Endodermal cell (in vitro differentiated cells): ENCODE results near the gene OR5C1. TPM values are rescaled to one million over a fixed set of nuclear protein-coding genes. Genes with fewer than 3 reads are reported as not detected.
"Not testable (repeated sequence)": the region's sequence is repeated elsewhere in the genome, so short reads cannot be mapped to it uniquely, and the experiment has no call there.

Experiments
- DNase-seq: peaks from one replicate; pipeline ENCODE4 v3.0.0-alpha.2; 2017
- H3K27ac ChIP-seq: 2 replicates; pipeline ENCODE4 v1.5.1; 2013; ENCODE audit warnings: mild to moderate bottlenecking, low read depth, low read length, moderate library complexity
- H3K27me3 ChIP-seq: 2 replicates; pipeline ENCODE4 v1.6.1; 2013; ENCODE audit warnings: mild to moderate bottlenecking, low read length, moderate library complexity; ENCODE audit not compliant: insufficient read depth, control insufficient read depth, poor library complexity, severe bottlenecking
- H3K36me3 ChIP-seq: 2 replicates; pipeline ENCODE4 v1.7.0; 2013; ENCODE audit warnings: mild to moderate bottlenecking, low read length, moderate library complexity; ENCODE audit not compliant: control insufficient read depth, insufficient read depth
- H3K4me1 ChIP-seq: one replicate; pipeline ENCODE4 v1.7.0; 2013; ENCODE audit warnings: low read length; ENCODE audit not compliant: control insufficient read depth, insufficient read depth
- H3K4me3 ChIP-seq: 2 replicates; pipeline ENCODE4 v1.5.1; 2013; ENCODE audit warnings: mild to moderate bottlenecking, low read length, moderate library complexity
- H3K9ac ChIP-seq: 2 replicates; pipeline ENCODE4 v1.6.1; 2013; ENCODE audit warnings: mild to moderate bottlenecking, low read length, moderate library complexity; ENCODE audit not compliant: poor library complexity, severe bottlenecking; ENCODE audit errors: extremely low read depth
- H3K9me3 ChIP-seq: 2 replicates; pipeline ENCODE4 v1.6.1; 2013; ENCODE audit warnings: mild to moderate bottlenecking, low read length, moderate library complexity; ENCODE audit not compliant: control insufficient read depth
- H3K27ac Mint-ChIP-seq: 2 replicates; pipeline ENCODE4 v1.8.0; 2020; ENCODE audit warnings: mixed read lengths
- H3K27me3 Mint-ChIP-seq: 2 replicates; pipeline ENCODE4 v1.8.0; 2021; ENCODE audit warnings: mild to moderate bottlenecking, mixed read lengths; ENCODE audit not compliant: insufficient read depth
- H3K36me3 Mint-ChIP-seq: 2 replicates; pipeline ENCODE4 v1.8.0; 2020; ENCODE audit warnings: low read depth, mixed read lengths
- H3K4me1 Mint-ChIP-seq: 2 replicates; pipeline ENCODE4 v1.8.0; 2020; ENCODE audit warnings: mixed read lengths
- H3K4me3 Mint-ChIP-seq: 2 replicates; pipeline ENCODE4 v1.8.0; 2020; ENCODE audit warnings: mild to moderate bottlenecking, moderate library complexity, mixed read lengths
- H3K9me3 Mint-ChIP-seq: 2 replicates; pipeline ENCODE4 v1.8.0; 2020; ENCODE audit warnings: mild to moderate bottlenecking, mixed read lengths
- WGBS, 2 experiments: methylation state at CpG; one replicate each; pipeline versions ENCODE4 v1.1.5 to v1.1.7; 2013; ENCODE audit warnings: missing lambda C conversion rate in 2 of 2, mixed read lengths in 1 of 2; ENCODE audit not compliant: insufficient coverage in 1 of 2, insufficient read length in 1 of 2; 5-methylcytosine and 5-hydroxymethylcytosine counted together
- total RNA-seq, 2 donors: library from RNA; stranded (reverse); fragmentation: NEBNext Ultra II Directional in 1 of 2; extraction: Animal tissue kit (Norgen Biotek cat#: 25700) in 1 of 2; gene quantifications; 2 replicates in 1 of 2; 3 replicates in 1 of 2; pipeline ENCODE4 v1.2.1, GENCODE V29; 2021
- TF ChIP-seq, protein P1 (sequence below): fragments of 200-600 bp; sonication (generic); conservative IDR thresholded peaks from 2 replicates; pipeline ENCODE4 v1.5.0; 2021; ENCODE audit warnings: antibody characterized with exemption, mild to moderate bottlenecking

Gene OR5C1
- total RNA-seq, 2 donors from 2014 or later, result not detected

DNA sequence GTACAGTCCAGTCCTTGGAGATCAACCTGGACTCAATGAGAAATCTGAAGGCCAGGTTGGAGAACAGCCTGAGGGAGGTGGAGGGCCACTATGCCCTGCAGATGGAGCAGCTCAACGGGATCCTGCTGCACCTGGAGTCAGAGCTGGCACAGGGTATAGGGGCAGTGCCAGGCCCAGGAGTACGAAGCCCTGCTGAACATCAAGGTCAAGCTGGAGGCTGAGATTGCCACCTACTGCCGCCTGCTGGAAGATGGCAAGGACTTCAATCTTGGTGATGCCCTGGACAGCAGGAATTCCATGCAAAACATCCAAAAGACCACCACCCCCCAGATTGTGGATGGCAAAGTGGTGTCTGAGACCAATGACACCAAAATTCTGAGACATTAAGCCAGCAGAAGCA, 49.7 kb downstream of the OR5C1 start:
- not testable (repeated sequence) for H3K4me3 Mint-ChIP-seq, H3K27ac Mint-ChIP-seq, H3K36me3 Mint-ChIP-seq, H3K9ac ChIP-seq, H3K9me3 ChIP-seq, H3K27me3 Mint-ChIP-seq, H3K4me3 ChIP-seq, H3K27me3 ChIP-seq, H3K9me3 Mint-ChIP-seq, H3K27ac ChIP-seq, H3K4me1 ChIP-seq, H3K36me3 ChIP-seq, H3K4me1 Mint-ChIP-seq
- 79 to 100% methylated on average over 1 to 3 of the region's 3 CpGs for WGBS, 2 experiments
- TF ChIP-seq, protein P1, sequence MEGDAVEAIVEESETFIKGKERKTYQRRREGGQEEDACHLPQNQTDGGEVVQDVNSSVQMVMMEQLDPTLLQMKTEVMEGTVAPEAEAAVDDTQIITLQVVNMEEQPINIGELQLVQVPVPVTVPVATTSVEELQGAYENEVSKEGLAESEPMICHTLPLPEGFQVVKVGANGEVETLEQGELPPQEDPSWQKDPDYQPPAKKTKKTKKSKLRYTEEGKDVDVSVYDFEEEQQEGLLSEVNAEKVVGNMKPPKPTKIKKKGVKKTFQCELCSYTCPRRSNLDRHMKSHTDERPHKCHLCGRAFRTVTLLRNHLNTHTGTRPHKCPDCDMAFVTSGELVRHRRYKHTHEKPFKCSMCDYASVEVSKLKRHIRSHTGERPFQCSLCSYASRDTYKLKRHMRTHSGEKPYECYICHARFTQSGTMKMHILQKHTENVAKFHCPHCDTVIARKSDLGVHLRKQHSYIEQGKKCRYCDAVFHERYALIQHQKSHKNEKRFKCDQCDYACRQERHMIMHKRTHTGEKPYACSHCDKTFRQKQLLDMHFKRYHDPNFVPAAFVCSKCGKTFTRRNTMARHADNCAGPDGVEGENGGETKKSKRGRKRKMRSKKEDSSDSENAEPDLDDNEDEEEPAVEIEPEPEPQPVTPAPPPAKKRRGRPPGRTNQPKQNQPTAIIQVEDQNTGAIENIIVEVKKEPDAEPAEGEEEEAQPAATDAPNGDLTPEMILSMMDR, result peak; percentile 51
- peak; percentile 57 for DNase-seq

Other genes starting within 250 kb of the OR5C1 start
- not detected for gene OR1N2, start 235.8 kb upstream of the OR5C1 start, total RNA-seq
- gene OR1L8, start 205.5 kb upstream of the OR5C1 start, total RNA-seq, result not detected
- gene OR1Q1, start 174.2 kb upstream of the OR5C1 start, total RNA-seq, result not detected
- not detected for gene OR1B1, start 131.3 kb upstream of the OR5C1 start, total RNA-seq
- gene OR1L1, start 127.2 kb upstream of the OR5C1 start, total RNA-seq, result not detected
- not detected for gene OR1L3, start 113.8 kb upstream of the OR5C1 start, total RNA-seq
- not detected for gene OR1L4, start 64.9 kb upstream of the OR5C1 start, total RNA-seq
- gene OR1L6, start 46.6 kb upstream of the OR5C1 start, total RNA-seq, result not detected
- not detected for gene OR1K1, start 11.2 kb downstream of the OR5C1 start, total RNA-seq
- gene PDCL, start 39.7 kb downstream of the OR5C1 start, total RNA-seq, result 10 to 100 TPM; 26.3 to 28.6 TPM
- gene RC3H2, start 116.4 kb downstream of the OR5C1 start, total RNA-seq, result 10 to 100 TPM; 56.4 to 60.1 TPM
- 10 to 100 TPM in 1 of 2 donors, 1 to 10 TPM in 1; 9.3 to 11.7 TPM for gene ZBTB6, start 124.4 kb downstream of the OR5C1 start, total RNA-seq
- 10 to 100 TPM in 1 of 2 donors, 1 to 10 TPM in 1; 9.8 to 11.6 TPM for gene ZBTB26, start 142.6 kb downstream of the OR5C1 start, total RNA-seq
- gene RABGAP1, start 152.1 kb downstream of the OR5C1 start, total RNA-seq, result 10 to 100 TPM; 41.9 to 49.7 TPM
- gene GPR21, start 244.7 kb downstream of the OR5C1 start, total RNA-seq, result 1 to 10 TPM; 1.5 to 1.8 TPM